NCI-H1105 (cell line): ENCODE measurements around the gene ESRRG.
"Not testable (repeated sequence)": the region's sequence is repeated elsewhere in the genome, so short reads cannot be mapped to it uniquely, and the experiment has no call there.

Experiments
- DNase-seq: peaks from one replicate; lab custom pipeline; 2025; lab: John Stamatoyannopoulos, UW

The ESRRG gene

DNA sequence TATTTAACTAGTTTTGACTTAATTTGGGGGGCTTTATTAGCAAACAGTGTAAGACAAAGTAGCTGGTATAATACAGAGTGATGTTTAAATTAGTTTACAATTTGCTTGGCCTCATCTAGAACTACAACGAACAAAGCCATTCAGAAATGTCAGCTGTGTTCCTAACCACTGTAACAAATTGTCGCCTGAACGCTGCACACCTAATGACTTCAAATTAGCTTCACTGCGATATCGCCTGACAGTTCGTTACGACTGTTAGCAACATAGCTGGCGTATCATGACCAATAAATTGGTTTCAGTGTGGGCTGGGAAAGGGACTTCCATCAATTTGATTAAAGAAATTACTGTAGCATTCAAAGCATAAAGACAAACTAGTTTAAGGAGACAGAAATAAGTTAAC is 160.1 kb downstream of the ESRRG start:
- no peak for DNase-seq

DNA sequence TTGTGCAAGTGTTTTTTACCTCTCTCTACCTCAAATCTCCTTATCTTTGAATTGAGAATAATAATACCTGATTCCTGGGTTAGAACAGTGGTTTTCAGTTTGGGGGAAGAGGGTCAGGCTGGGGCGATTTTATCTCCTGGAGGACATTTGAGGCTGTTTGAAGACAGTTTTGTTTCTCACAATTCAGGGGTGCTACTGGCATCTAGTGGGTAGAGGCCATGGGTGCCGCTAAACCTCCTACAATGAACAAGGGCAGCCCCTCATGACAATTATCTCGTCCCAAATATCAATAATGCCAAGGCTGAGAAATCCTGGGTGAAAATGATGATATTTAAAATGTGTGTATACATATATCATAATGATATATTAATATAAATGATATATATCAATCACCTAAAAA is 160.8 kb downstream of the ESRRG start:
- DNase-seq, result no peak

DNA sequence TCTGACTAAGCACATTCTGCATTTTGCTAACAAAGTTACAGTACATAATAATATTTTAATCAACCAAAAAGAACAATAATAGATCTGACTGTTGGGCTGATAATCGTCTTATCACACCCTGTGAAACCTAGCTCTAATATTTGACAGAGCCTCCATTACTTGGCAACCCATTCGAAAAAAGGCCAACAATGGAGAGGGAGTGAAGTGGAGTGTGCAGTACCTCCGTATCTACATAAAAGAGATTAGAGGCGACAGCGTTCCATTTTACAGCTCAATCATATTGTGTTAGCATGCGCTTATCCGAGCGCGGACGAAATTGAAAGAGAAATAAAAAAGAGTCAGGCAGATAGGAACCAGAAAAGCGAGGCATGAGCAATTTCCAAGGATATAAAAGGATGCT is 162.7 kb downstream of the ESRRG start:
- no peak for DNase-seq

DNA sequence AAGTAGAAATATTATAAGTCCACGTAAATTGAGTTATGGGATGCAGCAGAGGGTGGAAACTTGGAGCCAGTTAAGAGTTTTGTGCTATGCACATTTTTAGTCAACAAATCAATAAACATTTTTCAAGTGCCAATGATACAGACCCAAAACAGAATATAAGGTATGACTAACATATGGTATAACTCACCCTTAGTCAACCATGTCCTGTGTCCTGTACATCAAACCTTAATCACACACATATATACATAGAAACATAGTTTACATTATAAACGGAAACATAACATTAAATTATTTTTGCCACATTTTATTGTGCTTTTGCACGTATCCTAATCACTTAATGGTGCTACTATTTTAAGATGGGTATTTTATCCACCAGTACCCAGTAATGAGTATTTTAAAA is 163.9 kb downstream of the ESRRG start:
- DNase-seq, result no peak

DNA sequence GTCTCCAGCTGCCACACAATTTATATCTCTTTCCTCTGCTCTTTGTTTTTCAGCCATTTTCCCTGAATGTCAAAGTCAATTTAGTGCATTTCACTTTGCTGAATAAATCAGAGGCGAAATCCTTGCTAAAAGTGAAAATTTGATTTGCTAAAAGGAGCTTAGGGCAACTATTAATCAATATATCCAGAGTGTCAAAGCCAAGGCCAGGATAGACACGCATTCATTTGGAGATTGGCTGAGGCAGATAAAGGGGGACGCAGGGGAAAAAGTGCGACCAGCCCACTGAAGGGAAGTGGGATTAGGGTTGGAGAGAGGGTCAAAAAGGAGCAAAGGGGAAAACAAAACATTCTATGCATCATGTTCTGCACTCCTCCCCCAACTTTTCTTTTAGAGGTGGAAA is 167.6 kb downstream of the ESRRG start:
- no peak for DNase-seq

DNA sequence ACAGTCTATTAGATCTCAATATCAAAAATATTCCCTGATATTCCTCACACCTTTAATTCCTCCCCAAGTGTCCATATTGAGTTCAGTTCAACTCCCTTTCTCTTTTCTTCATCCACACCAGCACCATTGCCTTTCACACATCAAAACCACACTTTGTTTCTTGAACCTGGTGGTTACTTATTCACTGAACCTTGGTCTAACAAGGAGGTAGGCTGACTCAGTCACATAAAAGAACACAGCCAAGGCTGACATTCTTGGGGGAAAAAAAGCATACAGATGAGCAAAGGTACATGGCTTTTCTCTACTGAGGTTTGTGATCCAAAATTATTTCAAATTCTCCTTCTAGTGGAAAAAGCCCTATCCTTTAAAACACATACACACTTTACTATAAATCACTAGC is 168.3 kb downstream of the ESRRG start:
- DNase-seq, result no peak

DNA sequence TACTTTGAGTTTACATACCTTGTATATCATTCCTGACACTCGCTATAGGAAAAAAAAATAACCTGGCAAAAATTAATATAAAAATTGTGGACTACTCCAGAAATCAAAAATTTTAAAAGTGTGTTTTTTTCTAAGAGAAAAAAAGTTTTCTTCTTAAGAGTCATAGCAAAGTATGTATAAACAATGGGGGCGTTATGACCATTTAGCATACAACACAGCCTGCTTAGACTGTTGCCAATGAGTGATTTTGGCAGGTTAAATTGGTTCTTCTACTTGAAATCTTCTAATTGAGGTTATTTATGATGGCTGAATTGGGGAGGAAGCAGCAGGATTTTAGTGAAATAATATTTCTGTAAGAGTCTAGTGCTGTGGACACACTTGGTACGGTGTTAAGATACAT is 169.5 kb downstream of the ESRRG start:
- DNase-seq, result no peak

DNA sequence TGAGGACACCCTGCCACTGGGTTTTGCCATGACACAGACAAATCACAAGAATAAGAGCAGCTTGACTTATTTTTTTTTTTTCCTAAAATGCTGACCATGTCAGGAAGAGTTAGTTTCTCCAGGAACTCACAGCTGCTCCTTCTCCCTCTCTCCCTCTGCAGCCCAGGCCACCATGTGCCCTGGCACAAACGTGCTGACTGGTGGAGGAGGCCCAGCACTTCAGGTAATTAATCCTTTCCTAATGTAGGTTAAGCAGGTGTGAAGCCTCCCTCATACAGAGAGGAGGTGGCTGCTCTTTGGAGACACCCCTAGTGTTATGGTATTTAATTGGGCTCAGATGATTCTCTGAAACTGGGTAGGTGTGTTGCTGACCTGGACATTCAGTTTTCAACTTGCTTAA is 170.2 kb downstream of the ESRRG start:
- no peak for DNase-seq

DNA sequence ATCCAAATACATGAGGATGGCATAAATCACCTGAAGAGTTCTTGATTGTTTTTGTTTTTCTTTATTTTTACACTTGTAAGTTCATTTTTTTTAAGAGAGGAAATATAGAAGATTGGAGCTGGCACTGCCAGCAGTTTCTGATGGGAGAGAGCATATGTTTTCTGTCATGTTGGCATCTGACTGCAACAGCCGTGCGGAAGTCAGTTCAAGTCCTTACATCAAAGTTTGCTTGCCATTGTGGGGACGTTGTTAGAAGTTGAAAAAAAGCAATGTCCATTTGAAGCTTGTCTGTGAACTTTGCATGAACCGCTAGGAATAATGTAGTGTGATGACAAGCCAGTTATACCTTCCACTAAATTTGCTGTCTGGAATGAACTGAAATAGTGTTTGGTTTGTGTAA is 173.4 kb downstream of the ESRRG start:
- no peak for DNase-seq

DNA sequence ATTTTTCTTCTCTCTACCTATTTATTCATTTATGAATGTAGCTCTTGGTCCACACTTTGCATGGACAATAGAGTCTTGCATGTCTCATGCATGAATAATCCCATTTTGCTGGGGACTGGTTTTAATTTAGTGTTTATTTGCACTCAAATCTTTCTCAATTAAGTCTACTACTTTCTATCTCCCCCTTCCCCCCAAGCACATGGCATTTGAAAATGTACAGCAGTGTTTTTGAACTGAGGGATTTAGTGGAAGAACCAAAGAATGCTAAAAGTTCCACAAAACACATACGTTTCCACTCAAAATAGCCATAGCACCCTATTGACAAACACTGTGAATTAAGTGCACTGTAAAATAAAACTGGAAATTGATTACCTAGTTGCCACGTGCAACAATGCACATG is 180.5 kb downstream of the ESRRG start:
- DNase-seq, result no peak

DNA sequence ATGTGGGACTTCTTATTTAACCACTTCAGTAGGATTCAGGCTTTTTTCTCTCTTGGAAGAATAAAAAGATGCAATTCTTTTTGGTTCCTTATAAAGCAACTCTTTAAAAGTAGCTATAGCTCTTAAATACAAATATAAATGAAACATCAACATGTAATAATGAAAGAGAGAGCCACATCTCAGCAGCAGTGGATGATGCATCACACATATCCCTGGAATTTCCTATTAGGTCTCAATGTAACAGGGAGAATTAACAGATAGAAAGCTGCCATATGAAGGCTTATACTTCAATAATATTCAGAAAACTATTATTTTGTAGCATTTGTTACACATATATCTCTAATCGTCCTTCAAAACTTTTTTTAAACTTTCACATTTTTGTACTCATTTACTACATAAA is 181.0 kb downstream of the ESRRG start:
- DNase-seq, result no peak

DNA sequence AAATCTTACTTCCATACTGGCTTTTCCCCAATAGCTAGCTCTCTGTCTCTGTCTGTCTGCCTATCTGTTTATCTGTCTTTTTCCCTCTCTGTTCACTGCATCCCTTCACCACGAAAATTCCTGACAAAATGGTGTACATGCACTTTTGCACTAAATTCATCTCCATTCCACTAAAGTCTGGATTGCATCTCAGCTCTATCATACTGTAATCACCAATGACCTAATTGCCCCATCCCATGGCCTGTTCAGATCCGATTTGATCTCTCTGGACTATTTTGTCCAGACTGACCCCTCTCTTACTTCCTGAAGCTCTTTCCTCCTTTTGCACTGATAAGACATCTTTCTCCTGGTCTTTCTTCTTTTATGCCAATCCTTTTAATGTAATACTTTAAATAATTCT is 187.5 kb downstream of the ESRRG start:
- DNase-seq, result no peak

DNA sequence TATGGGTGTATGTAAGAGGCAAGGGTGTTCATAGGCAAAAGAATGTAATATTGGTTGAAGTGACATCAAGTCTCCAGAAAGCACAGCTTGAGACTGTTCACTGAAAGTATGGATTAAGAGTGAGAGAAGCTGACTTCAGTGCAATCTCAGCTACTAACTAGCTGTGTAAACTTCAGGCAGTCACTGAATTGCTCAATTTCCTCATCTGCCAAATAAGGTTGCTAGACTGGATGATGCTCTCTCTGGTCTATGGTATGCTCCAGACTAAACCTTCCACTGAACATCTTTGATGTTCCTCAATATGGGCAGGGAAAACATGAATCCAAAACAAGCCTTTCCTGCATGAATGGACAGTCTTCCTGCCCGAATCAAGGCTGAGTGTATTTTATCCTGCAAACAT is 188.2 kb downstream of the ESRRG start:
- DNase-seq, result no peak

DNA sequence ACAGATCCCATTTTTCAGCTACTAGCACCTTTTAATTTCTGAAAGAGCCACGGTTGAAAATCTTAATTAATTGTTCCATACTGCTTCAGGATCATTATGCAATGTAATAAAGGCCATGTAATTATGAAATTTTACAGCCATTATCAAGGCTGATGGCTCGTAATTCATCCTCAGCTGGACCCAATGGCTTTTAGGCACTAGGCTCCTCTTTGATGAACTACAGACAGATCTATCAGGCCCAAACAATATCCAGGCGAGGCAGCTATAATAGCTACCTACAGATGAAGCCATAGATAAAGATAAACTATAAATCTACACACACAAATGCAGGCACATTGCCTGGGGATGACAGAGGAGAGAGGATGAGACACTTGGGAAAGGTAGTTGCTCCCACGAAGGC is 189.5 kb downstream of the ESRRG start:
- DNase-seq, result peak; percentile 72

DNA sequence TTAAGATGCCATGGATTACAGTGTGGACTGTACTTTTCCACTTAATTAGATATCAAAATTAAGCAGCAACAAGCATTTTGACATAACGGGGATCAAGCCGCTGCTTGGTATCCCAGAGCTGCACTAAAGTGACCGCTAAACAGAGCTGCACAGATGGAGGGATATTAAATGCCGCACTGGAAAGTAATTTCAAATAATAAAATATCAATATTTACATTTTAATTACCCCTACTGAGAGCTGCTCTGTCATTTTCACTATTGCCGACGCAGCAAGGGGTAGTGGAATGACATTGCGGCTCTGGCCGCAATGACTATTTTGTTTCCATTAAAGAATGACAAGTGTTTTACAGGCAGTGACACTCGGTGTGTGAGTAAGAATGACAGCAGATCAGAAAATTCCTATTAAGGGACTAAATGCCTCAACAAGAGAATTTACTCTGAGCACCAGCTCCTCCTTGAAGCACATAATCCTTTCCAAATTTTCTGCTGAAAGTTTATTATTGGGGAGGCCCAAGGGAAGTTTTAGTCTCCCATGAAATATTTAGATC is 190.9 kb downstream of the ESRRG start:
- DNase-seq, result no peak

DNA sequence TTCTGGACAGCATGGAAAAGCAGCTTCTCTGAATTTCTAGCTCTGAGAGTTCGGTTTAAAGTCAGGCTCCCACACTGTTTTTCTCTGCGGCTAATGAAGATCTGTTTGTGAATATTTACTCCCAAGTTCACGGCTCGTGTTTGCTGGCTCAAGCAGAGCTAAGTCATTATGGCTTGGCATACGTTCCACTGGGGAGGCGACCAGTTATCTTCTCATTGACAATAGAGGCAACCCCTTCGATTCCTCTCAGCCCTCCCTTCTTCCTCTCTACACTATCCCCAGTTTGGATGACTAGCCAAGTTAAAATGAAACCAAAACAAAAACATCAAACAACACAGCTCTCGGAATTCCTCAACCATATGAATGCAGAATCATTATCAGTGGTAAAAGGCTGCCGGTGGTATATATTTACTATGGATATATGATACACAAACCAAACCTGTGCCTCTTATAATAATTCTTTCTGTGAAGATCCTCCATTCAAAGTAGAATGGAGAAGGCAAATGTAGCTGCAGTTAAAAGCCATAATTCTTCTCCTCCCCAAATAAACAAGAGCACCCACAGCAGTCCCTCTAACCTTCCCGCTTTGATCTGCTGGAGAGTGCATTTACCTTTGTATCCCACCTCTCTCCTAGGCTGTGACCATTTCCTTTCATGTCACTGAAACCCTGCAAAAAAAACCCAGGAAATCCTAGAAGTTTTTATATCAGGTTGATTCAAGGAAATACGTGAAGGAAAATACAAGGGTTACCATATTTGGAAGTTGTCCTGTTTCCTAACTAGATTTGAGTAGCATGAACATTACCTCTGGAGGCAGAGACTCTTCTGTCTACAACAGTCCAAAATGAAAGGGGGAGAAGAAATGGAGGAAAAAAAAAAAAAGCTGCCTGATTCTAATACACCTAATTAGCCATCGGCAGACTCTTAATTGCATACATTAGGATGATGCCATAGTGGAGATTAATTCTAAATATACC is 191.7 kb downstream of the ESRRG start:
- peak; percentile 43 for DNase-seq

DNA sequence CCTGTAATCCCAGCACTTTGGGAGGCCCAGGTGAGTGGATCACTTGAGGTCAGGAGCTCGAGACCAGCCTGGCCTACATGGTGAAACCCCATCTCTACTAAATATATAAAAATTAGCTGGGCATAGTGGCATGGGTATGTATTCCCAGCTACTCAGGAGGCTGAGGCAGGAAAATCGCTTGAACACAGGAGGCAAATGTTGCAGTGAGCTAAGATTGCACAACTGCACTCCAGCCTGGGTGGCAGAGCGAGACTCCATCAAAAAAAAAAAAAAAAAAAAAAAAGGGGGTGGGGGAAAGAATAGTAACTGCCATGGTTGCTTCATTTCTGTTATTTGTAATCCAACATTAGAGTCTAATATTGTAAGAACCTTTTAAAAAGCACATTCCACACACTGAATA is 193.4 kb downstream of the ESRRG start:
- not testable (repeated sequence) for DNase-seq

DNA sequence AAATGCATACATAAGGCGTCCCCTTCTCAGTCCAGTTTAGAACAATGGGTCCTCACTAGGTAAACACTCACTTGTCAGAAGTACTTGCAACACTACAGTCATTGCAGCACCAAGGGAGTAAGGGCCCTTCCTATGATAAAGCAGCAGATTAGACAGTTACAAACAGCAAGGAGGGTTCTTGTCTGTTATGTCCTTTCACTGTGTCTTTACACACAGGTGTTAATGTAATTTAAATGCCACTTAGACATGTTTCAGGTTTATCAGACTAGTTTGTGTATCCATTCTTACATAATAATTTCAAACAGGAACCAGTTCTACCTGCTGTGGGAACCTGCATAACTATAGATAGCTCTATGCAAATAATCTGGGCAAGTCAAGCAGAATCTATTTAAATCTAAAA is 194.4 kb downstream of the ESRRG start:
- DNase-seq, result no peak

DNA sequence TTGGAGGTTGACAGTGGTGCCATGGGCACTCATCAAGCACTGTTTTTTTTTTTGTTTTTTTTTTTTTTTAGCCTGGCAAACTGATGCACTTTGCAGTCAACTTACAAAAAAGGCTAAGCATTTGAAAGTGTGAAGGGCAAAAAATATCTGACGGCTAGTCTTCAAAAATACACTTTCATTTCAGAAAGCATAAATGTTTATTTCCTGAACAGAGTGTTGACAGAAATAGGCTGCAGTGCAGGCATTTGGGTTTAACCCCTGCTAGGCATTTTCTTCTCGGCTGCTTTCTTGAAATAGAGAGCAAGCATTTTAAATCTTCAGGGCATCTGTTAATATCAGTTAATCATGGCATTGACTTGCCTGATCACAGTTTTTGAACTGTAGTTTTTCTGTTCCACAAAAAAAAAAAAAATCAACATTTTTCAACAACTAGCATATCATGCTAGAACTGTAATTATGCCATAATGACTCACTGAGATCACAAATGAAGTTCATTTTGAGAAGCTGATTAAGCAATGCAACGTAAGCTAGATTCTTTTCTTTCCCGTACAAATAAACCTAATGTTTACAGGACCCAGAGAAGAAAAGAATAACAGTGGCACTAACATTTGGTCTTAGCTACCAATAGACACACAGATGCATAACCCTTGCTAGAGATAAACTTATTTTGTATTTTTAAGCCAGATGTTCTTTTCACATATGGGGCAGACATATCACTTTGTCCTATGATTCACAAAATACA is 199.6 kb downstream of the ESRRG start:
- no peak for DNase-seq

DNA sequence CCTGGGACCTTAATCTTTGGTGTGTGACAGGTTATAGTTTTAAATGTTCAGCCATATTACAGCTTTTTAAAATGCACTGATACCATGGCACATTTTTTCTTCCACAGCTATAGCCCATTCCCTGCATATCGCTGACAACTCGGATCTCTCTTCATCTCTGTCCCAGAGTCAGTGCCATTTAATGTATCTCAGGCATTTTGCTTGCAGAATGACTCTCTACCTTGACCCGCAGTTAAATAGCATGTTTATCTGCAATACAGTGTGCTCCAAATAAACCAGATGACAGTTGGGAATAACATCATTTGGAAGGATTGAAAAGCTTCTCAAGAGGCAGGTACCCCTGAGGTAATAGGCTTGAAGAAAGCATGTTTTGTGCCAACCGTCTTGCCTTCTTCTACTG is 200.2 kb downstream of the ESRRG start:
- no peak for DNase-seq

DNA sequence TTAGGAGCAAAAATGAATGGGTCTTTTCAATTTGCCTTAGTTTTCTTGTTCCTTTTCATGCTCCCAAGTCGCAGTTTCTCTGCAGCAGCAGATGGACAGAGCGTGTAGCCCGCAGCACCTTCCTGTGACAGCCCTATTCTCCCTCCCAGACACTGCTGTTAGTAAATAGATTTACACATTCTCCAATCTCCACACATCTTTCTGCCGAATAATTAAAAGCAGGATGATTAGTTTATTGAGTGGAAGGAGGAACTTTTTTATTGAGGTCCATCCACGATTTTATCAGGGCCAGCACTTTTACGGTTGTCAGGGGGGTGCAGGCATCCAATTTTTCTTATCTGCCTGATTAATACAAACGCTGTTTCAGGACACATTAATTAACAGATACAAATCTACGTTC is 201.8 kb downstream of the ESRRG start:
- no peak for DNase-seq

DNA sequence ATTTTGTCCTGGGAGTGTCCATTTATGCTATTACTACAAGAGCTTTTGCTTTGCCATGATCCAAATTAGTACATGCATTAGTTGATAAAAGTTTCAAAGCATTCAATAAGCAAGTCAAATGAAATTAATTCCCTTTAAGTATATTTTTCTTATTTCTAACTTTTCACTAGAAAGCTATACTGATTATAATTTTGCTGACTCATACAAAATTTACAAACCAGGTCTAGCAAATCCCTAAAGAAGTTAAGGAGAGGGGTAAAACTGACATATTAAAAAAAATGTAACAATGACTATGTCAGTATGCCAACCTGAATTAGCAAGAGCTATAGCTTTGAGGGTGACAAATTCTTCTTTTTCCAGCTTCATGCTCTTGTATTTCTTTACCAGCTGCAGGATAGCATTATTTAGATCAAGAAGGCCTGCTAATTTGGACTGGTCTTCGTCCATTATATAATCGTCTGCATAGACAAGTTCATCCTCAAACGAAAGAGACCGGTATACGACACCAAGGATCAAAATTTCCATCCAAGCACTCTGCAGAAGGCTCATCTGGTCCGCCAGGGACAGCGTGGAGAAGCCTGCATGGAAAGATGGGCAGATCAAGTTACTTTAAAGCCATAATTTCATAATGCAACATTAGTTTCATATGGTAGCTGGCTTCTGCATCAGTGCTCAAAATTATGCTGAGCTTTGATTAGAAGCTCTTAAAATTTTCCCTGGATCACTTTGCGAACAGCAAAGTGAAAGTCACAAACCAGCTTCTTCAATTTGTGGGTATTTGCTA is 204.2 kb downstream of the ESRRG start:
- no peak for DNase-seq
